Parathyroid adenoma (tissue), 2 donors: ENCODE results near the gene CMPK2.

Source experiments
- H2AFZ ChIP-seq: fragments of 300-600 bp; sonication (generic); one replicate; pipeline ENCODE4 v1.7.0; 2017; ENCODE audit warnings: antibody characterized with exemption, mild to moderate bottlenecking
- H3K27ac ChIP-seq: fragments of 300-600 bp; sonication (generic); one replicate; pipeline ENCODE4 v1.7.0; 2017
- H3K27me3 ChIP-seq: fragments of 300-600 bp; sonication (generic); one replicate; pipeline ENCODE4 v1.7.0; 2017; ENCODE audit warnings: low read length; ENCODE audit not compliant: control insufficient read depth, insufficient read depth
- H3K36me3 ChIP-seq: fragments of 300-600 bp; sonication (generic); one replicate; pipeline ENCODE4 v1.7.0; 2017; ENCODE audit warnings: low read length; ENCODE audit not compliant: control insufficient read depth, insufficient read depth
- H3K4me1 ChIP-seq: fragments of 300-600 bp; sonication (generic); one replicate; pipeline ENCODE4 v1.7.0; 2017; ENCODE audit warnings: control low read depth
- H3K4me2 ChIP-seq: fragments of 300-600 bp; sonication (generic); one replicate; pipeline ENCODE4 v1.7.0; 2017; ENCODE audit warnings: low read length
- H3K4me3 ChIP-seq: fragments of 300-600 bp; sonication (generic); one replicate; pipeline ENCODE4 v1.7.0; 2017; ENCODE audit warnings: low read depth, low read length
- H3K79me2 ChIP-seq: fragments of 300-600 bp; sonication (generic); one replicate; pipeline ENCODE4 v1.7.0; 2017; ENCODE audit warnings: control low read depth
- H3K9ac ChIP-seq: fragments of 300-600 bp; sonication (generic); one replicate; pipeline ENCODE4 v1.7.0; 2017; ENCODE audit warnings: mild to moderate bottlenecking
- H3K9me3 ChIP-seq: fragments of 300-600 bp; sonication (generic); one replicate; pipeline ENCODE4 v1.7.0; 2017; ENCODE audit warnings: low read length; ENCODE audit not compliant: control insufficient read depth
- CTCF ChIP-seq: fragments of 300-600 bp; sonication (generic); IDR thresholded peaks from one replicate; pipeline ENCODE4 v1.7.0; 2017; ENCODE audit warnings: antibody characterized with exemption, mild to moderate bottlenecking
- donor health status: primary hyperparathyroidism.

CMPK2 gene

GRCh38 chr2:6866982-6867381 lies 1.3 kb upstream of the CMPK2 start:
- no peaks in the 10 kb centered on the region for H3K27me3 ChIP-seq
- H3K79me2 ChIP-seq: no peaks in the 10 kb centered on the region
- no peak for TF ChIP-seq CTCF
- no peak overlapping the region for H3K27ac ChIP-seq
- H3K4me1 ChIP-seq: no peaks in the 10 kb centered on the region
- no peaks in the 10 kb centered on the region for H3K36me3 ChIP-seq
- H3K9me3 ChIP-seq: no peaks in the 10 kb centered on the region
- no peak overlapping the region for H2AFZ ChIP-seq
- H3K9ac ChIP-seq: no peak overlapping the region
- H3K4me2 ChIP-seq: no peak overlapping the region
- H3K4me3 ChIP-seq: no peak overlapping the region

- H3K27me3 ChIP-seq: no peaks in the 10 kb centered on the region
- peak overlapping the region; percentile 96 for H2AFZ ChIP-seq
- H3K27ac ChIP-seq: peak overlapping the region; percentile 68
- no peaks in the 10 kb centered on the region for H3K36me3 ChIP-seq
- H3K79me2 ChIP-seq: no peaks in the 10 kb centered on the region
- H3K4me1 ChIP-seq: no peaks in the 10 kb centered on the region
- no peaks in the 10 kb centered on the region for H3K9me3 ChIP-seq
- peak; percentile 57 for TF ChIP-seq CTCF
- H3K4me3 ChIP-seq: peak overlapping the region; percentile 76
- peak overlapping the region; percentile 93 for H3K4me2 ChIP-seq
- H3K9ac ChIP-seq: no peak overlapping the region
Observed at GRCh38 chr2:6866275-6866671, 566 bp upstream of the CMPK2 start.

- Histone ChIP-seq H3K27me3 (no peaks in the 10 kb centered on the region), H3K4me3 (peak overlapping the region; percentile 46), H3K27ac (peak overlapping the region; percentile 38), H3K4me1 (no peaks in the 10 kb centered on the region), H3K36me3 (no peaks in the 10 kb centered on the region), H3K4me2 (peak overlapping the region; percentile 93), H2AFZ (peak overlapping the region; percentile 96), H3K9me3 (no peaks in the 10 kb centered on the region), H3K9ac (no peak overlapping the region), H3K79me2 (no peaks in the 10 kb centered on the region)
- TF ChIP-seq CTCF: no peak
Observed at GRCh38 chr2:6864923-6865345, 773 bp downstream of the CMPK2 start.

GRCh38 chr2:6864231-6864754 lies 1.4 kb downstream of the CMPK2 start:
- Histone ChIP-seq H2AFZ (peak overlapping the region; percentile 96), H3K4me1 (no peaks in the 10 kb centered on the region), H3K27ac (peak overlapping the region; percentile 38), H3K79me2 (no peaks in the 10 kb centered on the region), H3K36me3 (no peaks in the 10 kb centered on the region), H3K4me2 (peak overlapping the region; percentile 93), H3K9ac (no peak overlapping the region), H3K27me3 (no peaks in the 10 kb centered on the region), H3K4me3 (no peak overlapping the region), H3K9me3 (no peaks in the 10 kb centered on the region)
- no peak for TF ChIP-seq CTCF

GRCh38 chr2:6863792-6864191 lies 1.9 kb downstream of the CMPK2 start:
- no peak for TF ChIP-seq CTCF

More at GRCh38 chr2:6863792-6864191, 1.9 kb downstream of the CMPK2 start:
- H3K79me2 ChIP-seq: no peaks in the 10 kb centered on the region
- no peak overlapping the region for H2AFZ ChIP-seq
- no peaks in the 10 kb centered on the region for H3K27me3 ChIP-seq
- H3K27ac ChIP-seq: no peak overlapping the region
- no peak overlapping the region for H3K4me3 ChIP-seq
- H3K9me3 ChIP-seq: no peaks in the 10 kb centered on the region
- no peak overlapping the region for H3K4me2 ChIP-seq
- no peaks in the 10 kb centered on the region for H3K4me1 ChIP-seq
- H3K36me3 ChIP-seq: no peaks in the 10 kb centered on the region
- H3K9ac ChIP-seq: no peak overlapping the region
